ENCODE data around the gene CSTPP1.

Gene CSTPP1

DNA sequence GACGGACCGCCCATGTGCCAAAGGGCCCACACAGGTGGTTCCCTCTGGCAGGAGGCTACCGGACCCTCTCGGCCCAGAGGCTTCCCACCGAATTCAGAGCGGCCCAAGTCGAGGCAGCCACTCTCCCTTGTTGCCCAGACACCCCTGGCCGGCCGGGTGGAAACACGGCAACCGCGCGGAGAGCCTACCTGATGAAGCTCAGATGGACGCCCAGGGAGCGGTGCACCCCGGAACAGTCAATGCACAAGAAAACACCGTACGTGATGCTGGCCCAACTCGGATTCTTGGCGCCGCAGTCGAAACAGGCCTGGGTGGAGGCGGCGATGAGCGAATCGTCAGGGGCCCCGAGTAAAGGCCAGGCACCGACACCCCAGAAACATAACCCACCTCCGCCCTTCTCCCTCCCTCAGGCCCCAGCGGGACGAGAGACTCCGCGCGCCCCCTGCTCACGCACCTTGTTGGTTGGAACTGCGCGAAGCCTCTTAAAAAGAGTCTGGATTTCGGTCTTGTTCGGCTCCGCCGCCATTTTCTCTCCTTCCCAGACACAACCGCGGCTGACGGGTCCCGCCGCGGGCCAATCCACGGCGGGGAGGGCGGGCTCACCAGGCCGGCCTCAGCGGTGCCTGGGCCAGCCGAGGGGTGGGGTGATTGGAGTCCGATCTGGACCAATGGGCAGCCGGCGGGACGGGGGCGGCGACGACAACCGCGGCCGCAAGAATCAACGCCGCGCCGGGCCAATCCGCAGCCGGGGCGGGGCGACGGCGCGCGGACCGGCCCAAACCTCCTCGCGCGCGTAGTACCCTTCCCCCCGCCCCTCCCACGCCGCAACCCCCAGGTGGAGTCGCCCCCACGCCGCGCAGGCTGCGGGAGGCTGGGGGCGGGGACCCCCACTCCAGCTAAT is 240.0 kb downstream of the CSTPP1 start, which contains the start of gene ARFGAP2:
ARFGAP2 (minus strand) TSS at position 552 of the 901 bp plus-strand sequence; CDS start at position 526, 26 bp downstream.
- peaks cover 47% of the 10 kb centered on the region for H3K79me2 ChIP-seq (ENCODE audit: insufficient read depth, low read depth)
- peak within 1 kb of the TSS; percentile 92 for H3K9ac ChIP-seq
- TF ChIP-seq, protein P1, sequence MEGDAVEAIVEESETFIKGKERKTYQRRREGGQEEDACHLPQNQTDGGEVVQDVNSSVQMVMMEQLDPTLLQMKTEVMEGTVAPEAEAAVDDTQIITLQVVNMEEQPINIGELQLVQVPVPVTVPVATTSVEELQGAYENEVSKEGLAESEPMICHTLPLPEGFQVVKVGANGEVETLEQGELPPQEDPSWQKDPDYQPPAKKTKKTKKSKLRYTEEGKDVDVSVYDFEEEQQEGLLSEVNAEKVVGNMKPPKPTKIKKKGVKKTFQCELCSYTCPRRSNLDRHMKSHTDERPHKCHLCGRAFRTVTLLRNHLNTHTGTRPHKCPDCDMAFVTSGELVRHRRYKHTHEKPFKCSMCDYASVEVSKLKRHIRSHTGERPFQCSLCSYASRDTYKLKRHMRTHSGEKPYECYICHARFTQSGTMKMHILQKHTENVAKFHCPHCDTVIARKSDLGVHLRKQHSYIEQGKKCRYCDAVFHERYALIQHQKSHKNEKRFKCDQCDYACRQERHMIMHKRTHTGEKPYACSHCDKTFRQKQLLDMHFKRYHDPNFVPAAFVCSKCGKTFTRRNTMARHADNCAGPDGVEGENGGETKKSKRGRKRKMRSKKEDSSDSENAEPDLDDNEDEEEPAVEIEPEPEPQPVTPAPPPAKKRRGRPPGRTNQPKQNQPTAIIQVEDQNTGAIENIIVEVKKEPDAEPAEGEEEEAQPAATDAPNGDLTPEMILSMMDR (conservative IDR thresholded peaks at IDR 0.05; ENCODE audit: low read depth, low read length) = no peak
- H3K4me2 ChIP-seq = peak within 1 kb of the TSS; percentile 74
- peaks cover 22% of the 10 kb centered on the region for H3K4me1 ChIP-seq (ENCODE audit: low read depth, poor library complexity, severe bottlenecking)
- peak within 1 kb of the TSS; percentile 25 for H3K4me3 ChIP-seq (IDR thresholded peaks at IDR 0.05; ENCODE audit: insufficient read depth, low read depth, low read length)
- no peaks in the 10 kb centered on the region for H3K27me3 ChIP-seq (ENCODE audit: insufficient read depth, low read depth)
- H3K27ac ChIP-seq = peak within 1 kb of the TSS; percentile 81
- H4K20me1 ChIP-seq (ENCODE audit: insufficient read depth) = no peaks in the 10 kb centered on the region
- peaks cover 4% of the 10 kb centered on the region; the same call in 1 of the 2 replicates for H3K36me3 ChIP-seq (ENCODE audit: insufficient read depth)
- peak within 1 kb of the TSS; percentile 89 for H2AFZ ChIP-seq (ENCODE audit: low read depth)

DNA sequence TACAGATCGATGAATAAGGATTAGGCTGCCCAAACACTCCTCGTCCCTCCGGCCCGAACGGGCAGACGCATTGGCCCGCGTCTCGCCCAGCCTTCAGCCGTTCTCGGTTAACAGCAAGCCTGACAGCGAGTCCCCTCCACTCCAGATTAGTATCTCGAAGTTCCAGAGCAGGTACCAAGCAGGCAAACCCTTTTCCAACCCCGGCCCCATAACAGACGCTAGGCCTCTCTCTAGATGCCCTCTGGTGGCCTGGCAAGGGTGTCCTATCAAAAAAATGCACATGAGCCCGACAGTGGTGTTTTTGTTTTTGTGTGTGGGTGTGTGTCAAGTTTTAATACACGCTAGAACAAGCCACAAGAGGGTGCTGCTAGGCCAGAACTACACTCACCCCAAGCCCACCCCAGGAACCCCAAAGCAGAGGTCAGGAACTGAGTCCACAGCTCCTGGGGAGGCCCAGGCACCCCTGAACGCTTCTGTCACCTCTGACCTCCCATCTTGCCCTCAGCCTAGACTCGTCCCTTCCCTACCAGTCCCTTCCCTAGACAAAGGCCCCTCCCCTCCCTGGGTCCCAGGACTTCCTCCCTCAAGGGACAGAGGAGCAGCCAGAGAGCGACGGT is 240.8 kb downstream of the CSTPP1 start:
- Histone ChIP-seq H3K4me2 (peak overlapping the region; percentile 52), H4K20me1 (ENCODE audit: insufficient read depth) (no peaks in the 10 kb centered on the region), H3K27ac (peak overlapping the region; percentile 81), H3K79me2 (ENCODE audit: insufficient read depth, low read depth) (peaks cover 39% of the 10 kb centered on the region), H3K36me3 (ENCODE audit: insufficient read depth) (peaks cover 4% of the 10 kb centered on the region; the same call in 1 of the 2 replicates), H2AFZ (ENCODE audit: low read depth) (peak overlapping the region; percentile 89), H3K4me1 (ENCODE audit: low read depth, poor library complexity, severe bottlenecking) (peaks cover 22% of the 10 kb centered on the region), H3K4me3 (IDR thresholded peaks at IDR 0.05; ENCODE audit: insufficient read depth, low read depth, low read length) (peak overlapping the region; percentile 25), H3K9ac (peak overlapping the region; percentile 92), H3K27me3 (ENCODE audit: insufficient read depth, low read depth) (no peaks in the 10 kb centered on the region)
- TF ChIP-seq, protein P1 (conservative IDR thresholded peaks at IDR 0.05; ENCODE audit: low read depth, low read length) = peak; percentile 77

DNA sequence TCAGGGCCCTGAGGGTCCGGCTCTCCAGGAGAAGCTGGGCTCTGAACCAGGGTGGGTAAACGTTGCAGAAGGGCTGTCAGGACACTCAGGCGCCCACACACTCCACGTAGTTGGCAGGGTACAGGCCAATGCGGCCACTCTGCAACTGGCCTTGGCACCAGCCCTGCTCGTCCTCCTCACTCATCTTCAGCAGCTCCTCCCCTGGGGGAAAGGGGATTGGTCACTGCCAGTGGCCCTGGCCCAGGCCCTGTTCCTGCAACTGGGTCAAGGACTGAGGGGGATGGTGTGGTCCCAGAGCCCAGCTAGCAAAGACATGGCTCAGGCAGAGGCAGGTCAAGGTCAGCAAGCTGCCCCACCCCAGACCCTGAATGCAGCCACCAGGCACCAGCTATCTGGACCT is 241.3 kb downstream of the CSTPP1 start:
- Histone ChIP-seq H3K9ac (peak overlapping the region; percentile 92; the same call in 1 of the 2 replicates), H2AFZ (ENCODE audit: low read depth) (peak overlapping the region; percentile 89), H3K27me3 (ENCODE audit: insufficient read depth, low read depth) (no peaks in the 10 kb centered on the region), H3K4me1 (ENCODE audit: low read depth, poor library complexity, severe bottlenecking) (peaks cover 22% of the 10 kb centered on the region), H4K20me1 (ENCODE audit: insufficient read depth) (no peaks in the 10 kb centered on the region), H3K4me2 (peak overlapping the region; percentile 52; the same call in 1 of the 2 replicates), H3K27ac (peak overlapping the region; percentile 81), H3K79me2 (ENCODE audit: insufficient read depth, low read depth) (peaks cover 34% of the 10 kb centered on the region), H3K4me3 (IDR thresholded peaks at IDR 0.05; ENCODE audit: insufficient read depth, low read depth, low read length) (peak overlapping the region; percentile 7), H3K36me3 (ENCODE audit: insufficient read depth) (peaks cover 4% of the 10 kb centered on the region; the same call in 1 of the 2 replicates)
- TF ChIP-seq, protein P1 (conservative IDR thresholded peaks at IDR 0.05; ENCODE audit: low read depth, low read length) = no peak

DNA sequence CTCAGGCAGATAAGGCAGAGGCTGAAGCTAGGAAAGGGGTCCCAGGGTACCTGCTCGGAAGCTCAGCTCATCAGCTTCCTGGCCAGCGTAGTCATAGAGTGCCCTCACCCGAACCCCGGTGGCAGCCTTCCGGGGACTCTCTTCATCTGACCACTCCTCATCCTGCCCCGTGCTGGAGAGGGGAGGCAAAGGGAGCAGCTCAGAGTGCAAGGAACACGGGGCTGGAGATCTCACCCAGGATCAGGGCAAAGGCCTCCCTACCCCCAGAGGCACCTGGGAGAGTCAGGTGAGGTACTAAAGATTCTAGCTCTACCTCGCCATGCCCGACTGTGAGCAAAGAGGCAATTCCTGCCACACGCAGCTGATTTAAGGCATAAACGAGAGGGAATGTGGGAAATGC is 241.8 kb downstream of the CSTPP1 start:
- H3K27ac ChIP-seq = no peak overlapping the region; the same call in 1 of the 2 replicates
- TF ChIP-seq, protein P1 (conservative IDR thresholded peaks at IDR 0.05; ENCODE audit: low read depth, low read length) = no peak

More for the DNA sequence above, 241.8 kb downstream of the CSTPP1 start:
- no peaks in the 10 kb centered on the region for H4K20me1 ChIP-seq (ENCODE audit: insufficient read depth)
- H3K79me2 ChIP-seq (ENCODE audit: insufficient read depth, low read depth) = peaks cover 30% of the 10 kb centered on the region
- H3K27me3 ChIP-seq (ENCODE audit: insufficient read depth, low read depth) = no peaks in the 10 kb centered on the region
- no peaks in the 10 kb centered on the region; the same call in 1 of the 2 replicates for H3K36me3 ChIP-seq (ENCODE audit: insufficient read depth)
- H3K4me3 ChIP-seq (IDR thresholded peaks at IDR 0.05; ENCODE audit: insufficient read depth, low read depth, low read length) = no peak overlapping the region
- peaks cover 22% of the 10 kb centered on the region for H3K4me1 ChIP-seq (ENCODE audit: low read depth, poor library complexity, severe bottlenecking)
- H2AFZ ChIP-seq (ENCODE audit: low read depth) = no peak overlapping the region
- H3K4me2 ChIP-seq = 0 out of 2 replicates have a peak overlapping the region, but pooled peaks have one; percentile 52
- H3K9ac ChIP-seq = no peak overlapping the region; the same call in 1 of the 2 replicates

Measured in KMS-11 (cell line).